ENCODE measurements around the gene APEH. TPM values are rescaled to one million over a fixed set of nuclear protein-coding genes. Genes with fewer than 3 reads are reported as not detected.

Gene APEH
- total RNA-seq, 1 experiment from 2014 or later, result 215 TPM

DNA sequence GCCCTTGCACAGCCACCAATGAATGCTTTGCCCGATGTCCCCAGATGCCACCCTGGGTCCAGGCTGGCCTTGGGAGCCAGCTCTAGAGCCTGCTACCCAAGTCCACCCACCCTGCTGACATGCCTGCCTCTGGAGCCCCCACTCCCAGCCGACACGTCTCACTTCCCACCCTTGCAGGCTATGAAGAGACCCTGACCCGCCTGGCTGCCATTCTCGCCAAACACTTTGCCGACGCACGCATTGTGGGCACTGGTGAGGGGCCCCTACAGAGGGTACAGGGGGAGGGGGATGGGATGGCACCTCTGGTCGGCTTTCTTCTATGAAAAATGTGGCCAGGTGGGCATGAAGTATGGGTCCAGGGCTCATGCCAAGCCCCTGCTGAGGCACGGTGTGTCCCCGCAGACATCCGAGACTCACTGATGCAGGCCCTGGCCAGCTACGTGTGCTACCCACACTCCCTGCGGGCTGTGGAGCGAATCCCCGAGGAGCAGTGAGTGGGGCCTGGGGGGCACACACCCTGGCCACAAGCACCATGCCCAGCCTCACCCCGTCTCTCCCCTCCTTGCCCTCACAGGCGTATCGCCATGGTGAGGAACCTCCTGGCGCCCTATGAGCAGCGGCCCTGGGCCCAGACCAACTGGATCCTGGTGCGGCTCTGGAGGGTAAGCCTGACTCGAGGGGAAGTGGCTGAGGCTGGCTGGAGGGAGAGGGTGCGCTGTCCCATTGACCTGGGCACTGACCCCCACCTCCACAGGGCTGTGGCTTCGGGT is 39.4 kb downstream of the APEH start:
- H2AFZ ChIP-seq (ENCODE audit: low read length), result no peak overlapping the region
- H4K5ac ChIP-seq (ENCODE audit: insufficient read length, low read depth, low read length), result no peak overlapping the region
- no peaks in the 10 kb centered on the region for H4K20me1 ChIP-seq (ENCODE audit: control insufficient read depth, insufficient read depth, insufficient read length)
- no peaks in the 10 kb centered on the region for H3K79me1 ChIP-seq (ENCODE audit: insufficient read depth, low read depth, low read length, poor library complexity, severe bottlenecking)
- H3K4me2 ChIP-seq (ENCODE audit: insufficient read depth, insufficient read length, low read length), result no peak overlapping the region
- H2BK12ac ChIP-seq (ENCODE audit: insufficient read length, low read depth, low read length), result no peak overlapping the region
- no peak overlapping the region for H3K27ac Mint-ChIP-seq
- peaks cover under 1 to 1% of the 10 kb centered on the region in 2 experiments for H3K4me1 Mint-ChIP-seq
- no peak overlapping the region for H3K14ac ChIP-seq (ENCODE audit: insufficient read depth, low read length)
- no peaks in the 10 kb centered on the region for H3K9me3 ChIP-seq (ENCODE audit: control insufficient read depth, low read depth, low read length)
- H3K27me3 Mint-ChIP-seq (ENCODE audit: low read depth), result peaks cover under 1% of the 10 kb centered on the region; the same call in 1 of the 2 replicates
- H3K27me3 ChIP-seq (ENCODE audit: insufficient read depth, low read length), result no peaks in the 10 kb centered on the region
- TF ChIP-seq CTCF (conservative IDR thresholded peaks at IDR 0.05), result no peak
- H2AK5ac ChIP-seq (ENCODE audit: insufficient read length, low read length), result no peak overlapping the region
- H3T11ph ChIP-seq (ENCODE audit: low read length), result no peak overlapping the region
- no peaks in the 10 kb centered on the region for H3K9me3 Mint-ChIP-seq
- H3K56ac ChIP-seq (ENCODE audit: insufficient read length, low read depth, low read length), result no peak overlapping the region
- no peak overlapping the region for H2BK20ac ChIP-seq (ENCODE audit: low read depth, low read length, poor library complexity, severe bottlenecking)
- H2BK5ac ChIP-seq (ENCODE audit: insufficient read length, low read length), result no peak overlapping the region
- H3K4me3 Mint-ChIP-seq, result no peak overlapping the region
- H3K79me2 ChIP-seq (ENCODE audit: insufficient read depth, low read length), result no peaks in the 10 kb centered on the region
- no peak overlapping the region for H3K23ac ChIP-seq (ENCODE audit: insufficient read length, low read depth, low read length)
- peaks cover 0 to 11% (median 9%) of the 10 kb centered on the region in 3 experiments; a peak in 4 of 7 replicates for H3K36me3 Mint-ChIP-seq (ENCODE audit: insufficient read depth in 1 of 3, low read depth in 3 of 3)
- no peak overlapping the region for H3K18ac ChIP-seq (ENCODE audit: insufficient read length, low read depth, low read length)
- H3K23me2 ChIP-seq (ENCODE audit: insufficient read length, low read depth, low read length, poor library complexity, severe bottlenecking), result peaks cover under 1% of the 10 kb centered on the region
- H3K4ac ChIP-seq (ENCODE audit: low read depth, low read length), result no peak overlapping the region
- H4K91ac ChIP-seq (ENCODE audit: insufficient read length, low read depth, low read length), result no peak overlapping the region
- no peak overlapping the region for H2BK15ac ChIP-seq (ENCODE audit: low read depth, low read length)
- H3K4me1 ChIP-seq (ENCODE audit: insufficient read depth, low read length), result no peaks in the 10 kb centered on the region
- no peak for DNase-seq
- WGBS (ENCODE audit: extremely low coverage, insufficient read length, low lambda C conversion rate), result no CpG with 5 or more reads among the region's 25 CpGs
- no peak overlapping the region for H4K8ac ChIP-seq (replicated peaks; ENCODE audit: insufficient read length, low read depth, low read length)
- H3K9ac ChIP-seq (ENCODE audit: extremely low read depth, insufficient read length, low read length), result no peak overlapping the region
- H3K27ac ChIP-seq (ENCODE audit: insufficient read length, low read depth, low read length), result no peak overlapping the region
- H2BK120ac ChIP-seq (ENCODE audit: low read depth, low read length, poor library complexity, severe bottlenecking), result no peak overlapping the region
